ENCODE data around the gene SNX1. TPM values are rescaled to one million over a fixed set of nuclear protein-coding genes. Genes with fewer than 3 reads are reported as not detected.
A peak's percentile ranks its signal among the peaks of the same experiment; 100 is the strongest.

The SNX1 gene
- polyA plus RNA-seq, 4 donors, result 104 to 116 (median 108) TPM

DNA sequence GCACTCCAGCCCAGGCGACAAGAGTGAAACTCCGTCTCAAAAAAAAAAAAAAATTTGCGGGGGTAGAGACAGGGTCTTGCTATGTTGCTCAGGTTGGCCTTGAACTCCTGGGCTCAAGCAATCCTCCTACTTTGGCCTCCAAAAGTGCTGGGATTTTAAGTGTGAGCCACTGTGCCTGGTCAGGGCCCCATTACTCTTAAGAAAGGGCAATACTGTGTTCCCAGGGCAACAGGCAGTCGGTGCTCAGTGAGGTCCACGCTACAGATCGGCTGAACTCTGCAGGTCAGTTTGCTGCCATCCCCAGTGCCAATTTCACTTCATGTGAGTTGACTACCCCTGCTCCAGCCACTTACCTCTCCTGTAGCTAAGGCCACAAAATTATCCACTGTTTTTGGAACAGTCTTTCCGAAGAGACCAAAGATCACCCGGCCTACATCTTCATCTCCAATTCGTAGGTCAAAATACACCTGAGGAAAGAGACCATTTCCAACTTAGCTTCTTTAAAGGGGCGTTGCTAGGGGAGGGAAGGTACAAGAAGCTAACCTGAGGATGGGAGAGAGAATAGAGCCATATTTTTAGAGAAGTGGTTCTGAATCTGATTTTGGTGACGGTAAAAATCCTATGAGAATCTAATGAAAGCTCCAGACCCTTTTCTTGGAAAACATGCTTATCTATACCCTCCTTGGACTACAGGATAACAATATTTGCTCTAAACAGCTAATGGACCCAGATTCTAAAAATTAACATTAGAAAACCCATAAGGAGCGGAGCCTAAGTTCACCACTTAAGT is 66.1 kb downstream of the SNX1 start:
- no peak for DNase-seq (ENCODE audit: low read depth in 4 of 4, low spot score in 3 of 4)

DNA sequence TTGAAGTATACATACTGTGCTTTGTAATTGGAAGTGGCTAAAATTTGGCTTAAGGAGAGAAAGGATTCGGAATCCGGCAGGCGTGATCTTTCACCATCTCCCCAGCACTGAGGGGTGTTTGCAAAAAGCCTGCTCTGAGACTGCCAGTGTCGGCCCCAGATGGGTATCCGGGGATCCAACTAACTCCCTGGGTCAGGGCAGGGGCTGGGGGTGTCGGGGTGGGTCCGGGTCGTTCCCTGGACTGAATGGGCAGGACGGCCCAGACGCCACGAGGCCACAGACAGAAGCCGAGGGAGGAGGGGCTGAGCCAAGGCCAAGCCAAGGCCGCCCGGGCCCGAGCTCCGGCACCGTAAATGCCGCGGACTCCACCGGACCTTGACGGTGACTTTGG is 66.7 kb downstream of the SNX1 start:
- no peak for DNase-seq (ENCODE audit: low read depth in 4 of 4, low spot score in 3 of 4)

DNA sequence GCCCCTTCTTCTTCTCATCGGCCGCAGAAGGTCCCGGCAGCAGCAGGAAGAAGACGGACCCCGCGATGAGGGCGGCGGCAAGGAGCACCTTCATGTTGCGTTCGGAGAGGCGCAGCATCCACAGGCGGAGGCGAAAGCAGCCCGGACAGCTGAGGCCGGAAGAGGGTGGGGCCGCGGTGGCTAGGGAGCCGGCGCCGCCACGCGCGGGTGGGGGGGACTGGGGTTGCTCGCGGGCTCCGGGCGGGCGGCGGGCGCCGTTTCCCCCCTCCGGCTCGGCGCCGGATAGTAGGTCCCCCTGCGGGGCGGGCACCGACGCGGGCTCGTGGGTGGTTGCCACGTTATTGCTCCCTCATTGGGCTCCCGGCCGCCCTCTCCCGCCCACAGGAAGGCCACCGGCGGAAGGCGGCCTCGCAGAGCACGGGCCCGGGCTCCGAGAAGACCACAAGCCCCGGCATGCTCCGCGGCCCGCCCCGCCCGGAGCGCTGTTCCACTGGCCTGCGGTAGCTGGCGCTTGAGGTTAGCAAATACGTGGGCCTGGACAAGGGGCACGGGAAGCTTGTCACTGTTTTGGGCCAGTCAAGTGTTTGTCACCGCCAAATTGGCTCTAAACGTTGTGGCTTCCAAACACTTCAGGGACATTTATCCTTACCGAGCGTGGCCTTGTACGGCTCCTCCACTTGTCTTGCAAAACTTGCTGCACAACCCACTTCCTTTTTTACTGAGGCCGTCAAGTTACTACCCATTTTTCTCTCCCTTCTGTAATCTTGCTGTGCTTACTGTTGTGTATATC is 67.3 kb downstream of the SNX1 start, which contains the start of gene PPIB:
TSS of gene PPIB (minus strand) at position 154 of the 790 bp plus-strand sequence. CDS start at position 118, 36 bp downstream.
- peak; percentile 88 to 95 (median 90) for DNase-seq (ENCODE audit: low read depth in 4 of 4, low spot score in 3 of 4)

DNA sequence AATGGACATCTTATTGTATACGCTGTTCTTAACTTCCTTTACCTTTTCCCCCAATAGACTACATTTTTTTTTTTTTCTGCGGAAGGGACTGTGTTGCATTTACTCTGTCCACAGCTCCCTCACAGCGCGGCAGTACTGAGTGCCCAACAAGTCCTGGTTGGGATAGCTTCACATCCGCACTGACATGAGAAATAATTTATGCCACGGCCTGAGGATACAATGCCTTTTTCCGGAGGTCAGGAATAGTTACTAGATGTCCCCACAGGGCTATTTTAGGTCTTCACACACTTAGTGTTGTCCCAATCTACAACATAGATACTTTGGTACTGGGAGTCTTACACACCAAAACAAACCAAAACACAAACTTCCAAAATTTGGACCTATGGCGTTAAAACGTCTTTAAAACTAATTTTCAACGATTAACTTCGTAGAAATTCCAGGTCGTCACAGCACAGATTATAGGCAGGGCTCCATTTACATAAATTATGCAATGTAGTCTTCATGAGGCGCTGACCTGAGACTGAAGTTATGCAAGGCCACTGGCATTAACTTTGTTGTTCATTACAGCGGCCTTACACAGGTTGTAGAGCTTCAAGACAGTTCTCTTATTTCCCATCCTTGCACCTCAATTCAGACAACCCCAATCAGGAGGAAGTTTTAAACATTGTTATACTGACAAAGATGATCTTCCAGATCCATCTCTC is 68.0 kb downstream of the SNX1 start:
- peak in 1 of 4 donors; percentile 35 for DNase-seq (ENCODE audit: low read depth in 4 of 4, low spot score in 3 of 4)

DNA sequence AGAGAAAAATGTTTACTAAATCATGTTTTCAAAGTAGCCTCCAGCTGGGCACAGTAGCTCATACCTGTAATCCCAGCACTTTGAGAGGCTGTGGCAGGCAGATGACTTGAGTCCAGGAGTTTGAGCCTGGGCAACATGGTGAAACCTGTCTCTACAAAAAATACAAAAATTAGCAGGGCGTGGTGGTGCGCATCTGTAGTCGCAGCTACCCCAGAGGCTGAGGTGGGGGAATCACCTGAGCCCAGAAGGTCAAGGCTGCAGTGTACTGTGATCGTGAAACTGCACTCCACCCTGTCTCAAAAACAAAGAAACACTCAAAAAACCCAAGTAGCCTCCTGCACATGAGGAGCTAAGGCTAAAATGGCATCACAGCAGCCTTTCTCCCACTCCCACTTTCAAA is 68.7 kb downstream of the SNX1 start:
- no peak for DNase-seq (ENCODE audit: low read depth in 4 of 4, low spot score in 3 of 4)

DNA sequence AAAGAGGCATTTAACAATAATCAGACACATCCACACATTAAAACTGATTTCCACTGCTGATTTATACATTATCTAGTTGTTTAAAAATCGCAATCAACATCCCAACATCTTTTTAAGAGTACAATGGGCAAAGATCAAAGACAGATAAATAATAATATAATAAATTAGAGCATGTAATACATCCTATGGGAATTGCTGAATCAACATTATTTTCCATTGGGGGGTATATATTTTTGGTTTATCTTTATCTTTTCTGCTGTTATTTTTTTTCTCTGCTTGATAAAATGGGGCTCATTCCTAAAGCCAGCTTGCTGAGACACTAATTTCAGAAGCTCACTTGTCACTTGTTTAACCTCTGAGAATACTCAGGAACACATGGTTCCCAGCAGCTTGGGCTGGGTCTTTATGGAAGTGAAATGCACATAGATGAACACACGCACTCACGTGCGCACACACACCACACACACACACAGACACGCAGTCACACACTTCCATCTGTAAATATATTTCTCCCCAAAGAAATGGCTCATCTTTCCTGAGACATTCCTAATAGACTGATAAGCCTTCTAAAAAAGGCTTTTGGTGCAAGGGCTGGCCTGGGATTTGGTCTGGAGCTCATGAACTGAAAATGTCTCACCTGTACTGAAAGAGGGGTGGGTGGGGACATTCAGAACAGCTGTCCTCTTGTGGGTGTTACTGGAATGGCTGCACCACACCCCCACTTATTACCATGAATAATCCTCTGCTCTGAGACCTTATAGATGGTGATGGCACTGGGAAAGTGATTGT is 70.5 kb downstream of the SNX1 start:
- no peak for DNase-seq (ENCODE audit: low read depth in 4 of 4, low spot score in 3 of 4)

DNA sequence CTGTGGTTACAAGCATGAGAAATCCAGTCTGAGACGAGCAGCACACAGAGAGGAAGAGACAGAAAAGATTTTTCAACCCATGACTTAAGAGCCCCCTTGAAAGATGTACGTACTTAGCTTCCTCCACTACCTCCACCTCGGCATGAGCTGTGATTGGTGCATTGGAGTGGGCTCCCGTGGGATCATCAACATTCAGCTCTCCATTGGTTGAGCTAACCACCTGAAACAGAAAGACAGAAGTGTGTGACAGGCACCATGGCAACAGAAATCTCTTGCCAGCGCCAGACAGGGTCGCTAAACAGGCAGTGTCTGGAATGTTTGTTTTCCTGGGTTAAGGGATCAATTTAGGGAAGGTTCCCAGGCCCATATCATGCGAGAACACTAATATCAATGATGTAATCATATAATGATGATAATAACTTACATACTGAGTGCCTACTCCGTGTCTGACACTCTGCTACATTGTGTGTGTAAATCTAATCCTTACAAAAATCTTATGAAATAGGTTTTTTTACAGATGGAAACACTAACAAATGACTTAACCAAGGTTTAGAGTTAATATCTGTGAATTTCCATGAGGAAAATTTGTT is 84.5 kb downstream of the SNX1 start:
- DNase-seq (ENCODE audit: low read depth in 4 of 4, low spot score in 3 of 4), result no peak

DNA sequence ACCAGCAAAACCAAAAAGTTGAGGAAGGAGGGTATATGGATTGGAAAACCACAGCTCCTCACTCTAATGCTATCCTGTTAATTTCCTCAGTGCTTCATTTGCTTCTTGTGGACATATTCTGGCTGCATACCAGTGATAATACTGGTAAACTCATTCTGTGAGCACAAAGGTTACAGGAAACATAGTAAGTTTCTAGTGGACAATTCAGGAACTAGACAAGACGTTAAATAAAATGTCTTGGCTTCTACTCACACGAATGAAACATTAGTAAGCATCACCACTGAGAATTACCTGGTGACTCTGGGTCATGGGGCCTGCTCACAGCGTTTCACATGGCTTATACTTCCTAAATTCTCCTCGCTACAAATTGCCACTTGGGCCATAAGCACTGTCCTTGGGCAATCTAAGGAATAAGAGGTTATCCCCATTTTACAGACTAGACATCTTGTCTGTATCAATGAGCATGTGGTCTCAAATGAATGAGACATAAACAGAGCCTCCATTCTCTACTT is 87.1 kb downstream of the SNX1 start:
- DNase-seq (ENCODE audit: low read depth in 4 of 4, low spot score in 3 of 4), result no peak

DNA sequence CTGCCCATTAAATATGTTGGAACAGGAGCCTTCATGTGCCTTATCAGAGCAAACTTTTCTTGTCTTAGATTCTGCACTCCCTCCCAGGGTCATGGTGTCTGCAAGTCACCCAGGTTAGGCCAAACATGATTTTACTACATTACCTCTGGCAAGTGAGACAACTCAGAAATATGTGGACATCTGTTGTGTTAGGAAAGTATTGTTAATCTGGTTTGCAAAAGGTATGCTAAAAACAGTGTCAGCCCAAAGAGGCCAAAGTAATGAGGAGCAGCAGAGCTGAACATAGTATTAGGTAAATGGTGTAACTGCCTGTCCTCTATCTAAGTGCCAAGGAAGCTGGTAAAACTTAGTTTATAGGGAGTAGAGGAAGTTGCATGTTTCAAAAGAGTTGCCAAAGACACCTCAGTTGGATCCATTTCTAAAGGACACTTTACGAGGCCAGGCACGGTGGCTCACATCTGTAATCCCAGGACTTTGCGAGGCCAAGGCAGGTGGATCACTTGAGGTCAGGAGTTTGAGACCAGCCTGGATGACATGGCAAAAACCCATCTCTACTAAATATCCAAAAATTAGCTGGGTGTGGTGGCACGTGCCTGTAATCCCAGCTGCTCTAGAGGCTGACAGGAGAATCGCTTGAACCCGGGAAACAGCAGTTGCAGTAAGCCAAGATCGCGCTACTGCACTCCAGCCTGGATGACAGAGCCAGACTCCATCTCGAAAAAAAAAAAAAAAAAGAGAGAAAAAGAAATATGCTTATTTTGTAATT is 89.5 kb downstream of the SNX1 start:
- DNase-seq (ENCODE audit: low read depth in 4 of 4, low spot score in 3 of 4), result no peak

DNA sequence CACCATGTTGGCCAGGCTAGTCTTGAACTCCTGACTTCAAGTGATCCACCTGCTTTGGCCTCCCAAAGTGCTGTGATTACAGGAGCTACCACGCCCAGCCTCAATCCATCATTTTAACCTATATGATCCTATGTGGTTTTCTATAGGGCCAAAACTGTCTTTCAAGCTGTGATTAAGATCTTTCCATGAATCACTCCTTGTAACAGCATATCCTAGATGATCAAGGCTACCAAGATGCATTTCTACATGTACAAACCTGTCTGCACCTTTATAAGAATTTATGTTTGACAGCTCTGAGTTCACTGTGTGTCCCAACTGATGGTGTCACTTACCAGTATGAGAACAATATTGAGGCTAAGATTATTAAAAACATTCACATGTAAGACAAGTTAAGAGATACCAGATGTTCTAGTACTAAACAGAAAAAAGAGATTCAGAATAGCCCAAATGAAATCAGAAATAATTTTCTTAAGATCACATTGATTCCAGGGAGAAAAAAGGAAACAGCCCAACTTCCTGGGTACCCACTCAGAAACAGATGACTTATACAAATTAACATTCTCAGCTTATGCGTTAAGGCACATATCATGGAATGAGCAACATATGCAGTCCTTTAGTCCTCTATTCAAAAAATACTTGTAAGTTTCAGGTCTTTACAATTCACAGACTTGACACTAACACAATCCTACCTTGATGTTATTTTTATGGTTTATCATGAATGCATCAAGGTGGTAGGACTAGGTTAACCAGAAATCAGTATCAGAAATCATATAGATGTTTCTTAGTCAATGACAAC is 91.8 kb downstream of the SNX1 start:
- no peak for DNase-seq (ENCODE audit: low read depth in 4 of 4, low spot score in 3 of 4)

Other genes with a start within 250 kb of the SNX1 start
- gene DAPK2, start 49.5 kb upstream of the SNX1 start, polyA plus RNA-seq (ENCODE audit: insufficient read length in 4 of 4), result 10 to 100 TPM in 1 of 4 donors, 1 to 10 TPM in 3; 5.9 to 13.6 (median 7.1) TPM
- 100 to 1,000 TPM in 1 of 4 donors, 10 to 100 TPM in 3; 53.3 to 119 (median 87.9) TPM for gene CIAO2A, start 2.1 kb upstream of the SNX1 start, polyA plus RNA-seq (ENCODE audit: insufficient read length in 4 of 4)
- gene SNX22, start 55.7 kb downstream of the SNX1 start, polyA plus RNA-seq (ENCODE audit: insufficient read length in 4 of 4), result 1 to 10 TPM in 3 of 4 donors, under 1 TPM in 1; 0.90 to 2.7 (median 1.3) TPM
- 100 to 1,000 TPM; 535 to 599 (median 548) TPM for gene PPIB, start 67.0 kb downstream of the SNX1 start, polyA plus RNA-seq (ENCODE audit: insufficient read length in 4 of 4)

All from left renal pelvis (tissue), 4 donors.